ENCODE results near the gene FCRL2.

Gene FCRL2

DNA sequence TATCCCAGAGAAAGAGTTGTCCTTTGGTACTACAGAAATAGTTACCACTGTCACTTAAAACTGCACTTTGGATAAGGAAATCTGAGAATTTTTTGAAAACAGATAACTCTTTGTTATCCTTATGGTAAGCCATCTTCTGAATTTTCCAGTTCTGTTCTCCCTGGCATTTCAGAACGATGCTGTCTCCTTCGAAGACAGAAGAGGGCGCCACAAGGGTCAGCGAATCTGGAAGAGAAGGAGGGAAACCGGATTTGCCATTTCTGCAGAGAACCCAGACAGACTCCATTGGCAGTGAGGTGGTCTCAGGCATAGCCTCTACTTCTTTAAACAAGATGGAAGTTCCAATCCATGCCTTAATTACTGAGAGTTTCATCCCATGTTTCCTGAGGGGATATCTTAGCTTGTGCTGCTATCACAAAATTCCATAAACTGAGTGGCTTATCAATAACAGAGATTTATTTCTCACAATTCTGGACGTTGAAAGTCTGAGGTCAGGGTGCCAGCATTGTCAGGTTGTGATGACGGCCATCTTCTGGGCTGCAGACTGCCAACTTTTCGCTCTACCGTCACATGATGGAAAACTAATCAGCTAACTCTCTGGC is 6.4 kb downstream of the FCRL2 start:
- no peak overlapping the region for H3K4me3 ChIP-seq (ENCODE audit: low read depth, low read length)
- H3K36me3 ChIP-seq (replicated peaks) = no peaks in the 10 kb centered on the region
- H3K27ac ChIP-seq = no peak overlapping the region
- in situ Hi-C loops (cut with HindIII; ENCODE audit: low pct_ligation_motif_present, low sequenced_read_pairs) = no loop called here
- TF ChIP-seq, protein P1, sequence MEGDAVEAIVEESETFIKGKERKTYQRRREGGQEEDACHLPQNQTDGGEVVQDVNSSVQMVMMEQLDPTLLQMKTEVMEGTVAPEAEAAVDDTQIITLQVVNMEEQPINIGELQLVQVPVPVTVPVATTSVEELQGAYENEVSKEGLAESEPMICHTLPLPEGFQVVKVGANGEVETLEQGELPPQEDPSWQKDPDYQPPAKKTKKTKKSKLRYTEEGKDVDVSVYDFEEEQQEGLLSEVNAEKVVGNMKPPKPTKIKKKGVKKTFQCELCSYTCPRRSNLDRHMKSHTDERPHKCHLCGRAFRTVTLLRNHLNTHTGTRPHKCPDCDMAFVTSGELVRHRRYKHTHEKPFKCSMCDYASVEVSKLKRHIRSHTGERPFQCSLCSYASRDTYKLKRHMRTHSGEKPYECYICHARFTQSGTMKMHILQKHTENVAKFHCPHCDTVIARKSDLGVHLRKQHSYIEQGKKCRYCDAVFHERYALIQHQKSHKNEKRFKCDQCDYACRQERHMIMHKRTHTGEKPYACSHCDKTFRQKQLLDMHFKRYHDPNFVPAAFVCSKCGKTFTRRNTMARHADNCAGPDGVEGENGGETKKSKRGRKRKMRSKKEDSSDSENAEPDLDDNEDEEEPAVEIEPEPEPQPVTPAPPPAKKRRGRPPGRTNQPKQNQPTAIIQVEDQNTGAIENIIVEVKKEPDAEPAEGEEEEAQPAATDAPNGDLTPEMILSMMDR (IDR thresholded peaks at IDR 0.05; ENCODE audit: low read depth, low read length, missing control alignments) = peak; percentile 30
- H3K27me3 ChIP-seq (replicated peaks) = no peaks in the 10 kb centered on the region
- no peak for DNase-seq

DNA sequence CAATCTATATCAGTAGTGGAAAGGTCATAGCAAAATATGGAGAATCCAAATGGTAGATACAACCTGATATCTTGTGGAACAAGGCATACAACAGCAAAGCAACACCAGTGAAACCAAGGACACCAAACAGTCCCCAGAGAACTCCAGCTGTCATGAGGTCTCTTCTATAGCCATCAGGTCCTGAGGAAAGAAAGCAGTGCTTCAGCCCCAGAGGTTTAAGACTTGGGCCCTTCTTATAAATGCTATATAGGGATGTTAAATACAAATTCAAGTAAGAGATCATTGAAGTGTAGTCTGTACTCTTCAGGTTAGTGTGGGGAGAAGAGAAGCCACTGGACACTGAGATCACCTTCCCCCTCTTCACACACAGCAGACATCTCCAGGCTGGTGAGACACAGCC is 10.1 kb downstream of the FCRL2 start:
- no peak overlapping the region for H3K27ac ChIP-seq
- no peaks in the 10 kb centered on the region for H3K36me3 ChIP-seq (replicated peaks)
- in situ Hi-C loops (cut with HindIII; ENCODE audit: low pct_ligation_motif_present, low sequenced_read_pairs) = no loop called here
- no peaks in the 10 kb centered on the region for H3K27me3 ChIP-seq (replicated peaks)
- no peak for DNase-seq
- H3K4me3 ChIP-seq (ENCODE audit: low read depth, low read length) = no peak overlapping the region
- TF ChIP-seq, protein P1 (IDR thresholded peaks at IDR 0.05; ENCODE audit: low read depth, low read length, missing control alignments) = no peak

- in situ Hi-C loops (cut with HindIII; ENCODE audit: low pct_ligation_motif_present, low sequenced_read_pairs) = no loop called here
- no peak for DNase-seq
- Histone ChIP-seq H3K36me3 (replicated peaks) (no peaks in the 10 kb centered on the region), H3K27me3 (replicated peaks) (no peaks in the 10 kb centered on the region), H3K27ac (no peak overlapping the region), H3K4me3 (ENCODE audit: low read depth, low read length) (no peak overlapping the region)
- TF ChIP-seq, protein P1 (IDR thresholded peaks at IDR 0.05; ENCODE audit: low read depth, low read length, missing control alignments) = no peak
Measured at GRCh38 chr1:157758018-157758417, 18.9 kb downstream of the FCRL2 start.

GRCh38 chr1:157753611-157754010 is 23.3 kb downstream of the FCRL2 start:
- TF ChIP-seq, protein P1 (IDR thresholded peaks at IDR 0.05; ENCODE audit: low read depth, low read length, missing control alignments) = no peak
- Histone ChIP-seq H3K27me3 (replicated peaks) (no peaks in the 10 kb centered on the region), H3K4me3 (ENCODE audit: low read depth, low read length) (no peak overlapping the region), H3K27ac (no peak overlapping the region), H3K36me3 (replicated peaks) (no peaks in the 10 kb centered on the region)
- no peak for DNase-seq
- in situ Hi-C loops (cut with HindIII; ENCODE audit: low pct_ligation_motif_present, low sequenced_read_pairs) = no loop called here

GRCh38 chr1:157751283-157751682 is 25.6 kb downstream of the FCRL2 start:
- H3K4me3 ChIP-seq (ENCODE audit: low read depth, low read length) = no peak overlapping the region
- in situ Hi-C loops (cut with HindIII; ENCODE audit: low pct_ligation_motif_present, low sequenced_read_pairs) = no loop called here

More at GRCh38 chr1:157751283-157751682, 25.6 kb downstream of the FCRL2 start:
- TF ChIP-seq, protein P1 (IDR thresholded peaks at IDR 0.05; ENCODE audit: low read depth, low read length, missing control alignments) = no peak
- Histone ChIP-seq H3K36me3 (replicated peaks) (no peaks in the 10 kb centered on the region), H3K27me3 (replicated peaks) (no peaks in the 10 kb centered on the region), H3K27ac (no peak overlapping the region)
- DNase-seq = no peak

All from brain microvascular endothelial cell (primary cell).